ENCODE data around the gene NDUFS8. TPM values are rescaled to one million over a fixed set of nuclear protein-coding genes. Genes with fewer than 3 reads are reported as not detected.
A peak's percentile ranks its signal among the peaks of the same experiment; 100 is the strongest.

Gene NDUFS8
- total and polyA plus RNA-seq, 2 of the 13 experiments (the other 11 are each of a cell fraction or from before 2014, with no cell fraction given) = 96.7 to 158 TPM

- no peak for TF ChIP-seq ZNF225 (CRISPR knock-in tag; IDR thresholded peaks at IDR 0.05)
- TF ChIP-seq, protein P1, sequence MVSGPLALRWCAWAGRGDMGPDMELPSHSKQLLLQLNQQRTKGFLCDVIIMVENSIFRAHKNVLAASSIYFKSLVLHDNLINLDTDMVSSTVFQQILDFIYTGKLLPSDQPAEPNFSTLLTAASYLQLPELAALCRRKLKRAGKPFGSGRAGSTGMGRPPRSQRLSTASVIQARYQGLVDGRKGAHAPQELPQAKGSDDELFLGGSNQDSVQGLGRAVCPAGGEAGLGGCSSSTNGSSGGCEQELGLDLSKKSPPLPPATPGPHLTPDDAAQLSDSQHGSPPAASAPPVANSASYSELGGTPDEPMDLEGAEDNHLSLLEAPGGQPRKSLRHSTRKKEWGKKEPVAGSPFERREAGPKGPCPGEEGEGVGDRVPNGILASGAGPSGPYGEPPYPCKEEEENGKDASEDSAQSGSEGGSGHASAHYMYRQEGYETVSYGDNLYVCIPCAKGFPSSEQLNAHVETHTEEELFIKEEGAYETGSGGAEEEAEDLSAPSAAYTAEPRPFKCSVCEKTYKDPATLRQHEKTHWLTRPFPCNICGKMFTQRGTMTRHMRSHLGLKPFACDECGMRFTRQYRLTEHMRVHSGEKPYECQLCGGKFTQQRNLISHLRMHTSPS (CRISPR knock-in tag; IDR thresholded peaks at IDR 0.05; ENCODE audit: low read depth) = peak; percentile 62
- TF ChIP-seq RAD21 (CRISPR knock-in tag; IDR thresholded peaks at IDR 0.05) = no peak; the same call in 1 of the 2 replicates
- no peak for TF ChIP-seq ZBTB43 (CRISPR knock-in tag; conservative IDR thresholded peaks at IDR 0.05)
- TF ChIP-seq, protein P2, sequence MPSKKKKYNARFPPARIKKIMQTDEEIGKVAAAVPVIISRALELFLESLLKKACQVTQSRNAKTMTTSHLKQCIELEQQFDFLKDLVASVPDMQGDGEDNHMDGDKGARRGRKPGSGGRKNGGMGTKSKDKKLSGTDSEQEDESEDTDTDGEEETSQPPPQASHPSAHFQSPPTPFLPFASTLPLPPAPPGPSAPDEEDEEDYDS (CRISPR knock-in tag; IDR thresholded peaks at IDR 0.05) = peak; percentile 1
- no peak for TF ChIP-seq NFE2L2 (IDR thresholded peaks at IDR 0.05; ENCODE audit: low read length)
- TF ChIP-seq DPF2 (CRISPR knock-in tag; IDR thresholded peaks at IDR 0.05; ENCODE audit: borderline replicate concordance, low read depth) = no peak; the same call in 1 of the 2 replicates
- no peak for TF ChIP-seq DMTF1 (CRISPR knock-in tag; IDR thresholded peaks at IDR 0.05)
- peak; percentile 85 for TF ChIP-seq SRSF1 (optimal IDR thresholded peaks at IDR 0.05; ENCODE audit: low read depth, low read length)
- 0 out of 2 replicates have a peak, but pooled peaks have one; percentile 23 for TF ChIP-seq ISX (CRISPR knock-in tag; conservative IDR thresholded peaks at IDR 0.05)
- TF ChIP-seq ZNF615 (CRISPR knock-in tag; IDR thresholded peaks at IDR 0.05; ENCODE audit: borderline replicate concordance) = no peak
- TF ChIP-seq HMG20B (CRISPR knock-in tag; conservative IDR thresholded peaks at IDR 0.05) = 0 out of 2 replicates have a peak, but pooled peaks have one; percentile 29
- TF ChIP-seq GTF2F1 (IDR thresholded peaks at IDR 0.05; ENCODE audit: low read length) = no peak
- TF ChIP-seq NFAT5 (CRISPR knock-in tag; IDR thresholded peaks at IDR 0.05) = peak; percentile 40; the same call in 1 of the 2 replicates
- TF ChIP-seq, protein P3, sequence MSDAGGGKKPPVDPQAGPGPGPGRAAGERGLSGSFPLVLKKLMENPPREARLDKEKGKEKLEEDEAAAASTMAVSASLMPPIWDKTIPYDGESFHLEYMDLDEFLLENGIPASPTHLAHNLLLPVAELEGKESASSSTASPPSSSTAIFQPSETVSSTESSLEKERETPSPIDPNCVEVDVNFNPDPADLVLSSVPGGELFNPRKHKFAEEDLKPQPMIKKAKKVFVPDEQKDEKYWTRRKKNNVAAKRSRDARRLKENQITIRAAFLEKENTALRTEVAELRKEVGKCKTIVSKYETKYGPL (CRISPR knock-in tag; IDR thresholded peaks at IDR 0.05) = no peak
Measured at GRCh38 chr11:68010090-68011041, 20.1 kb upstream of the NDUFS8 start, which contains the start of gene ALDH3B1 (continued).
